PC-3 (cell line): ENCODE data around the gene CD164L2.

Experiments
- CTCF ChIP-seq: fragments of 300-600 bp; sonication (generic); conservative IDR thresholded peaks from 2 replicates; pipeline ENCODE4 v1.5.1; 2017; ENCODE audit warnings: antibody characterized with exemption, low read depth, mild to moderate bottlenecking, low read length
- EZH2 ChIP-seq: fragments of 300-600 bp; sonication (generic); IDR thresholded peaks from one replicate; pipeline ENCODE4 v1.6.1; 2017; ENCODE audit warnings: antibody characterized with exemption, mild to moderate bottlenecking, low read length; ENCODE audit not compliant: unreplicated experiment
- EZH2phosphoT487 ChIP-seq: fragments of 300-600 bp; sonication (generic); IDR thresholded peaks from 2 replicates; pipeline ENCODE4 v1.6.1; 2018; ENCODE audit warnings: mild to moderate bottlenecking, antibody characterized with exemption, low read length, borderline replicate concordance

GRCh38 chr1:27351541-27352107, 31.5 kb downstream of the CD164L2 start:
- TF ChIP-seq CTCF, result no peak
- TF ChIP-seq EZH2phosphoT487, result no peak
- no peak for TF ChIP-seq EZH2
